Hepatocyte (in vitro differentiated cells): Measurements from ENCODE around the gene TEX26. TPM values are rescaled to one million over a fixed set of nuclear protein-coding genes. Genes with fewer than 3 reads are reported as not detected.

ENCODE experiments used
- DNase-seq: peaks from one replicate; pipeline ENCODE4 v3.0.0-alpha.2; 2016; ENCODE audit warnings: low spot score
- H2AFZ ChIP-seq: fragments of 200-600 bp; sonication (generic); 2 replicates; pipeline ENCODE4 v1.6.0; 2016; ENCODE audit warnings: antibody characterized with exemption, mild to moderate bottlenecking
- H3K27ac ChIP-seq: fragments of 200-600 bp; sonication (generic); 2 replicates; pipeline ENCODE4 v1.5.1; 2016; ENCODE audit warnings: mild to moderate bottlenecking
- H3K27me3 ChIP-seq: fragments of 200-600 bp; sonication (generic); 2 replicates; pipeline ENCODE4 v1.6.1; 2016
- H3K36me3 ChIP-seq: fragments of 200-600 bp; sonication (generic); replicated peaks from 2 replicates; pipeline ENCODE4 v1.5.1; 2016; ENCODE audit warnings: low read depth; ENCODE audit not compliant: insufficient read depth
- H3K4me1 ChIP-seq: fragments of 200-600 bp; sonication (generic); 2 replicates; pipeline ENCODE4 v1.5.1; 2016; ENCODE audit warnings: mild to moderate bottlenecking, moderate library complexity; ENCODE audit not compliant: insufficient read depth
- H3K4me2 ChIP-seq: fragments of 200-600 bp; sonication (generic); 2 replicates; pipeline ENCODE4 v1.6.0; 2016
- H3K4me3 ChIP-seq: fragments of 200-600 bp; sonication (generic); 2 replicates; pipeline ENCODE4 v1.5.1; 2016; ENCODE audit warnings: mild to moderate bottlenecking
- H3K79me2 ChIP-seq: fragments of 200-600 bp; sonication (generic); 2 replicates; pipeline ENCODE4 v1.6.0; 2017; ENCODE audit warnings: mild to moderate bottlenecking
- H3K9me2 ChIP-seq: fragments of 200-600 bp; sonication (generic); replicated peaks from 2 replicates; pipeline ENCODE4 v1.6.0; 2017; ENCODE audit warnings: mild to moderate bottlenecking; ENCODE audit not compliant: insufficient read depth
- H3K9me3 ChIP-seq: fragments of 200-600 bp; sonication (generic); 2 replicates; pipeline ENCODE4 v1.5.1; 2016; ENCODE audit warnings: low read depth, mild to moderate bottlenecking
- H4K20me1 ChIP-seq: fragments of 200-600 bp; sonication (generic); 2 replicates; pipeline ENCODE4 v1.6.0; 2016; ENCODE audit warnings: mild to moderate bottlenecking; ENCODE audit not compliant: insufficient read depth, poor library complexity, severe bottlenecking
- EZH2 ChIP-seq: fragments of 200-600 bp; sonication (generic); IDR thresholded peaks from 2 replicates; pipeline ENCODE4 v1.6.1; 2016; ENCODE audit warnings: antibody characterized with exemption, mild to moderate bottlenecking, borderline replicate concordance
- EZH2phosphoT487 ChIP-seq: fragments of 200-600 bp; sonication (generic); IDR thresholded peaks from one replicate; pipeline ENCODE4 v1.6.1; 2018; ENCODE audit warnings: antibody characterized with exemption, mild to moderate bottlenecking, low read depth, moderate library complexity; ENCODE audit not compliant: unreplicated experiment, severe bottlenecking
- WGBS: methylation state at CpG from one replicate; pipeline ENCODE4 v1.1.6; 2016; ENCODE audit warnings: low lambda C conversion rate; ENCODE audit errors: missing lambda C conversion rate; 5-methylcytosine and 5-hydroxymethylcytosine counted together
- polyA plus RNA-seq: library from polyadenylated mRNA; unstranded; fragments of >200 nt; fragmentation: Nextera tagmentation; extraction: Ambion mirVana; gene quantifications from 2 replicates; pipeline ENCODE4 v1.2.1, GENCODE V29; 2016
- total RNA-seq: library from RNA; depleted of rRNA; stranded (reverse); fragments of >200 nt; gene quantifications from 2 replicates; pipeline ENCODE4 v1.2.3, GENCODE V29; 2014
- TF ChIP-seq, protein P1 (sequence below): fragments of 200-600 bp; sonication (generic); IDR thresholded peaks from 2 replicates; pipeline ENCODE4 v1.5.1; 2016; ENCODE audit warnings: antibody characterized with exemption, mild to moderate bottlenecking; ENCODE audit not compliant: poor library complexity

The TEX26 gene
- total and polyA plus RNA-seq, 2 experiments from 2014 or later = 0.57 to 1.1 TPM

DNA sequence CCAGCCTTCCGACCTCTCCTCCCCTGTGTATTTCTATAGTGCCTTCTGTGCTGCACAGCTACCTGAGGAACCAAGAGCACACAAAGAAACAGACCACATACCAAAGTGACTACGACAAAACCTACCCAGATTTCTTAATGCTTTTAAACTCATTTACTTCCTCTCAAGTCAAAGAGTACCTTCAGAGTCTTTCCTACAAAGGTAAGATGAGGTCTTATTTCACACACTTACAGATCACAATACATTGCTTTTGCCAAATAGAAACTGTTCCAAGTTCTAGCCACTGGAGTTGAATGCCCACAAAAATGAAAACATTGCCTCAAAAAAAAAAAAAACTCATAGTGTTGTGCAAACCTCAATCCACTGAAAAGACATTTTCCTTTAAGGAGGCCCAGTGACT, 36.4 kb downstream of the TEX26 start:
- no peaks in the 10 kb centered on the region for H3K9me2 ChIP-seq
- H3K4me1 ChIP-seq = peaks cover 12% of the 10 kb centered on the region
- WGBS = 60% methylated on average over 2 of the region's 2 CpGs
- no peaks in the 10 kb centered on the region for H3K79me2 ChIP-seq
- no peak overlapping the region for H3K4me3 ChIP-seq
- no peaks in the 10 kb centered on the region for H3K27me3 ChIP-seq
- H2AFZ ChIP-seq = no peak overlapping the region
- no peaks in the 10 kb centered on the region for H3K9me3 ChIP-seq
- TF ChIP-seq, protein P1, sequence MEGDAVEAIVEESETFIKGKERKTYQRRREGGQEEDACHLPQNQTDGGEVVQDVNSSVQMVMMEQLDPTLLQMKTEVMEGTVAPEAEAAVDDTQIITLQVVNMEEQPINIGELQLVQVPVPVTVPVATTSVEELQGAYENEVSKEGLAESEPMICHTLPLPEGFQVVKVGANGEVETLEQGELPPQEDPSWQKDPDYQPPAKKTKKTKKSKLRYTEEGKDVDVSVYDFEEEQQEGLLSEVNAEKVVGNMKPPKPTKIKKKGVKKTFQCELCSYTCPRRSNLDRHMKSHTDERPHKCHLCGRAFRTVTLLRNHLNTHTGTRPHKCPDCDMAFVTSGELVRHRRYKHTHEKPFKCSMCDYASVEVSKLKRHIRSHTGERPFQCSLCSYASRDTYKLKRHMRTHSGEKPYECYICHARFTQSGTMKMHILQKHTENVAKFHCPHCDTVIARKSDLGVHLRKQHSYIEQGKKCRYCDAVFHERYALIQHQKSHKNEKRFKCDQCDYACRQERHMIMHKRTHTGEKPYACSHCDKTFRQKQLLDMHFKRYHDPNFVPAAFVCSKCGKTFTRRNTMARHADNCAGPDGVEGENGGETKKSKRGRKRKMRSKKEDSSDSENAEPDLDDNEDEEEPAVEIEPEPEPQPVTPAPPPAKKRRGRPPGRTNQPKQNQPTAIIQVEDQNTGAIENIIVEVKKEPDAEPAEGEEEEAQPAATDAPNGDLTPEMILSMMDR = no peak
- TF ChIP-seq EZH2 = no peak
- TF ChIP-seq EZH2phosphoT487 = no peak
- H3K27ac ChIP-seq = no peak overlapping the region
- no peaks in the 10 kb centered on the region for H3K36me3 ChIP-seq
- no peak for DNase-seq
- no peaks in the 10 kb centered on the region for H4K20me1 ChIP-seq
- H3K4me2 ChIP-seq = no peak overlapping the region

DNA sequence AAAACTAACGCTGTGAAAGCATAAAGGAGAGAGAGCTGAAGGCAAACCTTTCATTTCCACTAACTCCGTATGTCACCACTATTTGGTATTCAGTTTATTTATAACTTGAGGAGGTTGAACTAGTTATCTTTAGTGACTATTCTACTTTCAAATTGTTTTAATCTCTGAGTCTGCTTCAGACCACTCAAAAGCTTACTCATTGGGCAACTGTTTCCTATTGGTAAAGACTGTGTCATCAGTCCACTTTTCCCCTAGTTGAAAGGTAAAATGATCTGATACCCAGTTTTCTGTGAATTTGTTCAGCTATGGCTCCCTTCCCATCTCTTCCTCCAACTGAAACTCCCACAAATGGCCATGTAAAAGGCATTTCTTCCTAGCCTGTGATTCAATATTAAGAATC, 39.1 kb downstream of the TEX26 start:
- Histone ChIP-seq H4K20me1 (no peaks in the 10 kb centered on the region), H3K36me3 (no peaks in the 10 kb centered on the region), H3K27me3 (no peaks in the 10 kb centered on the region), H2AFZ (no peak overlapping the region), H3K27ac (no peak overlapping the region), H3K4me1 (peaks cover 12% of the 10 kb centered on the region), H3K9me2 (no peaks in the 10 kb centered on the region), H3K79me2 (no peaks in the 10 kb centered on the region), H3K9me3 (no peaks in the 10 kb centered on the region), H3K4me2 (no peak overlapping the region), H3K4me3 (no peak overlapping the region)
- DNase-seq = no peak
- WGBS = 81% methylated on average over 2 of the region's 2 CpGs
- TF ChIP-seq, protein P1 = no peak

DNA sequence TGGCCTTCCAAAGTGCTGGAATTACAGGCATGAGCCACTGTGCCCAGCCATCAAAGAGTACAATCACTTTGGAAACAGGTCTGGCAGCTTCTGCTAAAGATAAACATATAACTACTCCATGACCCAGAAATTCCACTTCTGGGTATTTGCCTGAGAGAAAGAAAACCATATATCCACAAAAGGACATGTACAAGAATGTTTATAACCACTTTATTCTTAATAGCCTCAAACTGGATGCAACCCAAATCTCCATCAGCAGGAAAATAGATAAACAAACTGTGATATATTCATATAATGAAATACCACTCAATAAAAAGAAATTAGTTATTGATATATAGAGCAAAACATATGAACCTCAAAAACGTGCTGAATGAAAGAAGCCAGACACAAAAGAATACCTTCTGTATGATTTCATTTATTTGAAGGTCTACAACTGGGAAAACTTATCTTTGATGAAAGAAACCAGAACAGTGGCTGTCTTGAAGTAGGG, 40.5 kb downstream of the TEX26 start:
- no peaks in the 10 kb centered on the region for H3K79me2 ChIP-seq

More for the DNA sequence above, 40.5 kb downstream of the TEX26 start:
- no peaks in the 10 kb centered on the region for H4K20me1 ChIP-seq
- TF ChIP-seq EZH2 = no peak
- no peak for TF ChIP-seq EZH2phosphoT487
- TF ChIP-seq, protein P1 = no peak
- no peak overlapping the region for H3K4me3 ChIP-seq
- no peaks in the 10 kb centered on the region for H3K27me3 ChIP-seq
- no peaks in the 10 kb centered on the region for H3K9me3 ChIP-seq
- H3K4me2 ChIP-seq = no peak overlapping the region
- H3K27ac ChIP-seq = peak overlapping the region; percentile 57
- no peak overlapping the region for H2AFZ ChIP-seq
- H3K4me1 ChIP-seq = peaks cover 13% of the 10 kb centered on the region
- H3K36me3 ChIP-seq = no peaks in the 10 kb centered on the region
- peak; percentile 56 for DNase-seq
- WGBS = 9% methylated on average over 1 of the region's 1 CpG
- no peaks in the 10 kb centered on the region for H3K9me2 ChIP-seq
